Endothelial cell (in vitro differentiated cells): ENCODE data around the gene MXRA8. TPM values are rescaled to one million over a fixed set of nuclear protein-coding genes. Genes with fewer than 3 reads are reported as not detected.

ENCODE experiments used
- DNase-seq: peaks from one replicate; pipeline ENCODE4 v3.0.0; 2021; ENCODE audit warnings: low spot score
- H3K27ac Mint-ChIP-seq: one replicate; pipeline ENCODE4 v1.8.0; 2021; ENCODE audit warnings: mixed read lengths, inconsistent platforms; ENCODE audit not compliant: unreplicated experiment
- H3K27me3 Mint-ChIP-seq: one replicate; pipeline ENCODE4 v1.8.0; 2021; ENCODE audit warnings: mild to moderate bottlenecking, moderate library complexity, mixed read lengths, inconsistent platforms; ENCODE audit not compliant: unreplicated experiment
- H3K36me3 Mint-ChIP-seq: one replicate; pipeline ENCODE4 v1.8.0; 2021; ENCODE audit warnings: mild to moderate bottlenecking, low read depth, mixed read lengths, inconsistent platforms; ENCODE audit not compliant: unreplicated experiment
- H3K4me1 Mint-ChIP-seq: one replicate; pipeline ENCODE4 v1.8.0; 2021; ENCODE audit warnings: mild to moderate bottlenecking, mixed read lengths, inconsistent platforms; ENCODE audit not compliant: unreplicated experiment
- H3K4me3 Mint-ChIP-seq: one replicate; pipeline ENCODE4 v1.8.0; 2021; ENCODE audit warnings: mild to moderate bottlenecking, mixed read lengths, inconsistent platforms; ENCODE audit not compliant: unreplicated experiment
- H3K9me3 Mint-ChIP-seq: one replicate; pipeline ENCODE4 v1.8.0; 2021; ENCODE audit warnings: mixed read lengths, inconsistent platforms; ENCODE audit not compliant: unreplicated experiment
- CTCF ChIP-seq: fragments of 200-600 bp; sonication (generic); IDR thresholded peaks from one replicate; pipeline ENCODE4 v1.5.0; 2021; ENCODE audit warnings: antibody characterized with exemption; ENCODE audit not compliant: unreplicated experiment
- total RNA-seq: library from RNA; stranded (reverse); fragmentation: NEBNext Ultra II Directional; extraction: Animal tissue kit (Norgen Biotek cat#: 25700); gene quantifications from one replicate; pipeline ENCODE4 v1.2.1, GENCODE V29; 2021; ENCODE audit not compliant: unreplicated experiment

Gene MXRA8
- total RNA-seq, 1 donor from 2014 or later = 0.64 TPM

GRCh38 chr1:1344655-1345361 lies 13.5 kb downstream of the MXRA8 start:
- peak; percentile 44 for TF ChIP-seq CTCF
- Mint-ChIP-seq H3K27ac (no peak overlapping the region), H3K4me1 (no peaks in the 10 kb centered on the region), H3K9me3 (no peaks in the 10 kb centered on the region), H3K36me3 (peaks cover 10% of the 10 kb centered on the region), H3K27me3 (peaks cover 14% of the 10 kb centered on the region), H3K4me3 (no peak overlapping the region)
- peak; percentile 63 for DNase-seq

GRCh38 chr1:1343811-1344421 lies 14.4 kb downstream of the MXRA8 start:
- H3K27ac Mint-ChIP-seq = no peak overlapping the region
- DNase-seq = no peak
- H3K4me3 Mint-ChIP-seq = no peak overlapping the region
- peaks cover 10% of the 10 kb centered on the region for H3K36me3 Mint-ChIP-seq
- TF ChIP-seq CTCF = no peak
- no peaks in the 10 kb centered on the region for H3K9me3 Mint-ChIP-seq
- peaks cover 15% of the 10 kb centered on the region for H3K27me3 Mint-ChIP-seq
- no peaks in the 10 kb centered on the region for H3K4me1 Mint-ChIP-seq

GRCh38 chr1:1342584-1343115 lies 15.7 kb downstream of the MXRA8 start:
- Mint-ChIP-seq H3K36me3 (peaks cover 10% of the 10 kb centered on the region), H3K4me3 (no peak overlapping the region), H3K4me1 (no peaks in the 10 kb centered on the region), H3K27me3 (peaks cover 13% of the 10 kb centered on the region), H3K9me3 (no peaks in the 10 kb centered on the region), H3K27ac (no peak overlapping the region)
- no peak for DNase-seq
- no peak for TF ChIP-seq CTCF

- DNase-seq = no peak
- Mint-ChIP-seq H3K9me3 (no peaks in the 10 kb centered on the region), H3K27me3 (peaks cover 13% of the 10 kb centered on the region), H3K36me3 (peaks cover 10% of the 10 kb centered on the region), H3K27ac (no peak overlapping the region), H3K4me1 (no peaks in the 10 kb centered on the region), H3K4me3 (no peak overlapping the region)
- TF ChIP-seq CTCF = no peak
These were observed 16.2 kb downstream of the MXRA8 start for GRCh38 chr1:1342061-1342562.

- H3K4me1 Mint-ChIP-seq = no peaks in the 10 kb centered on the region
- no peak overlapping the region for H3K27ac Mint-ChIP-seq
- TF ChIP-seq CTCF = no peak
- peak overlapping the region; percentile 78 for H3K4me3 Mint-ChIP-seq
- DNase-seq = no peak
- peaks cover 8% of the 10 kb centered on the region for H3K27me3 Mint-ChIP-seq
- no peaks in the 10 kb centered on the region for H3K9me3 Mint-ChIP-seq
- H3K36me3 Mint-ChIP-seq = peaks cover 10% of the 10 kb centered on the region
These were observed 16.8 kb downstream of the MXRA8 start for GRCh38 chr1:1341549-1342021.
